DMS53 treated with DMSO at 0.1 percent for 48 hours (cell line): ENCODE data around the gene ACSS3.
"Not testable (repeated sequence)": the region's sequence is repeated elsewhere in the genome, so short reads cannot be mapped to it uniquely, and the experiment has no call there.

Source experiments
- DNase-seq: peaks from one replicate; lab custom pipeline; 2025; ENCODE audit not compliant: unreplicated experiment; lab: John Stamatoyannopoulos, UW

ACSS3 gene

DNA sequence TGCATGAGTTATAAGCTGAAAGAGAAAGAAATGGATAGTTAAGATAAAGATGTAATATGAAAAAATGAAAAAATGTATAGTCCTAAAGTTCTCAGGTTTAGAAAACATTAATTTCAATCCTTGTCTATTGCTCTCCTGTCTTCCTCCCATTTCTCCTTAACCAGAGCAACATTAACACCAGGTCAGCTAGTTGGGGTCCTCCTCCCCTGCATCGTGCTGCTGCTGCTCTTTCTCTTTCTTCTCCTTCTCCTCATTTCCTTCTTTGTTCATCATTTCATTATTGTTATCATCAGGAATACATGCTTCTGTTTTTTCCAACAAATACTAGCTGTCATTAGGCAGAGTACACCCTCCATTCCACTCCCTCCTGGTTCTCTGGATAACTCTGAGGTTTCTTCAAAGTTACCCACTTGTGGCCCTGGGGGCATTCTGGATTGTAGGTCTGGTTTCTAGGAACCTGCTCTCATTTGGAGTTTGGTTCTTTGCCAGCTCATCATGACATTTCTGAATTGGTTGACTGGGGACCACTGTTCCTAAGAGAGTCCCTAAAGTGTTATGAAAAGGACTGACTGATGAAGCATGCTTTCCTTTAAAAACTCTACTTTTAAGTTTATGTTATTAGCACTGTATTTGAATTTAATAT, 17.0 kb downstream of the ACSS3 start:
- DNase-seq = no peak

DNA sequence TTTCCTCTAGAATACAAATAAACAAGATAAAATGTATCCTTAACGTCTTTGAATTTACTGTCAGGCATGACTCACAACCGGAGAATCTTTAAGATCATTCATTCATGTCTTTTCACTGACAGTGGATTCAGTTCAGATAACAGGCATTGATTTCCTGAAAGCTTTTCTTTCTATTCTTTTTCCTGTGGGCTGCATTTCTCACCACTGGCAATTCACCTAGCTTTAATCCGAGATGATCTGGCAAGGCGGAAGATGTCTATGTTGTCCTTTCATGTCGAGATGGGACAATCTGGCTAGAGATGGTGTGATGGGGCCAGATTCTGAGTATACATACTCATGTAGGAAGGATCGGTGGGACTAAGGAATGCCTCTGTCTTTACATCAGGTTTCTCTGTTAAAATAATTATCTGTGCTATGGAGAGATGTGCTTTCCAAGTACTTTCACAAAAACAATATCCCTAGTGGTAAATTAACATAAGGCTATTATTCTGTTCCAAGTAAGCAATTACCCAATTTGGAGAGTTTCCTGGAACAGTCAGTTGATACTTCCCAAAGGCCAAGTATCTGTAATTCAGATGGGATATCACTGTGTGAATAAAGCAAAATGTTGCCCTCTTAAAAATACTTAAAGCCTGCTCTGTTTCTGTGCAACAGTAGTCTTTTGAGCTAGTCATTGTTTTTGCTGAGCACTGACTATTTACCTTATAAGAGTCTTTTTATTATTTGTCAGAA, 17.8 kb downstream of the ACSS3 start:
- DNase-seq = no peak

DNA sequence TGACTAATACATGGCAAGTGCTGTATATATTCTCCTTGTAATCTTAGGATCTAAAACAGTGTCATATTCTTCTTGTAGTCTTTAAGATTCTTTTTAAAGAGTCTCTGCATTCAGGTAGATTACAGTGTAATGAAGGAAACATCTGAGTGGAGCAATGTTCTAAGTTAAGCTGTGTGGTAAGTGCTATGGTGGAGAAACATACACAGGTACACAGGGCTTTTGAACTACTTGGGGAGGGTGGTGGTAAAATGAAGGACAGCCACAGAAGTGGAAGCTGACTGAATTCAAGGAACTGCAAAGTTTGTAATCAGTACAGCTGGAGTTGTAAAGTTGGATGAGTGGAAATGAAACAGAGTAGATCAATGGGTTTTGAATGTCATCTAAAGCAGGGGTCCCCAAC, 27.8 kb downstream of the ACSS3 start:
- DNase-seq = no peak

DNA sequence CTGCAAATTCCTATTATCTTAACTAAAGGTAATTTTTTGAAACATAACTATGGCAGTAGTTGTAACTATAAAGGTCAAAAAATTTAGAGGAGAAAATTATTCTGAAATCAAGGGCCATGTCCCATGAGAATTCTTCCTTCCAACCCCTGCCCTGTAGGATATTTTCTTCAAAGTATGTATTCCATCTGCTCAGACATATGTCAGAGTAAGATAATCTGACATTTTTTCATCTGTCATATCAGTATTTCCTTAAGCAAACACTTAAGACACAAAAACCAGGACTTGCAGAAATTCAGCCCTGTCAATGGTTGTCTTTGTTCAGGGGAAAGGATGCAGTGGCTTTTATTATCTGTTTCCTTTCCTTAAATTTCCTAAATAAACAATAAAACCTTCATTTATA, 36.3 kb downstream of the ACSS3 start:
- no peak for DNase-seq

DNA sequence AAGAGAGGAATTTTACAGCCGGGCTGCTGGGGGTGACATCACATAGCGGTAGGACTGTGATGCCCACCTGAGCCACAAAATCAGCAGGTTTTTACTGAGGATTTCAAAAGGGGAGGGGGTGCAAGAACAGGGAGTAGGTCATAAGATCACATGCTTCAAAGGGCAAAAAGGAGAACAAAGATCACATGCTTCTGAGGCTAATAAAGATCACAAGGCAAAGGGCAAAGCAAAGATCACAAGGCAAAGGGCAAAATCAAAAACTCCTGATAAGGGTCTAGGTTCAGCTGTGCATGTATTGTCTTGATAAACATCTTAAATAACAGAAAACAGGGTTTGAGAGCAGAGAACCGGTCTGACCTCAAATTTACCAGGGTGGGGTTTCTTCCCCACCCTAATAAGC, 41.2 kb downstream of the ACSS3 start:
- not testable (repeated sequence) for DNase-seq

DNA sequence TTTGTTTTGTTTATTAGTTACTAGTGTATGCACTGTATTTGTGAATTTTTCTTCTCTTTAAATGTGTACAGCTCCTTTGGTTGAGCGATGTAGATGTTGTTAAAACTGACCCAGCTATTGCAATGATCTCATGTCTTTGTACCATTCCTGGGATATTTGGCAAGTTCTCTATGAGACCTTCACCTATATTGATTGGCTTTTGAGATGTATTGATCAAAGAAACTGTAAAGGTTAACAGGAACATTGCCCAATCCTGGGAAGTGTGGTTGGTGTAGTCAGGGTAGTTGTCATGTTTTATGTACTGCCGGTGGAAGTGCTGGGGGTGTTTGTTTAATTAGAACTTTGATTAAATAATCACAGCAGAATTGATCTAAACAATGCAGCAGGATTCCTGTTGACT, 43.1 kb downstream of the ACSS3 start:
- no peak for DNase-seq

DNA sequence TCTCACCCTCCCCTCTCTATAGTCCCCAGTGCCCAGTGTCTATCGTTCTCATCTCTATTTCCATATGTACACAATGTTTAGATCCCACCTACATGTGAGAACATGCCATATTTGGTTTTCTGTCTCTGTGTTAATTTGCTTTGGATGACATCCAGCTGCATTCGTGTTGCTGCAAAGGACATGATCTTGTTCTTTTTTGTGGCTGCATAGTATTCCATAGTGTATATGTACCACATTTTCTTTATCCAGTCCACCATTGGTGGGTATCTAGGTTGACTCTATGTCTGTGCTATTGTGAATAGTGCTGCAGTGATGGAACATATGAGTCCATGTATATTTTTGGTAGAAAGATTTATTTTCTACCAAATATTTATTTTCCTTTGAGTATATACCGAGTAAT, 45.7 kb downstream of the ACSS3 start:
- no peak for DNase-seq

DNA sequence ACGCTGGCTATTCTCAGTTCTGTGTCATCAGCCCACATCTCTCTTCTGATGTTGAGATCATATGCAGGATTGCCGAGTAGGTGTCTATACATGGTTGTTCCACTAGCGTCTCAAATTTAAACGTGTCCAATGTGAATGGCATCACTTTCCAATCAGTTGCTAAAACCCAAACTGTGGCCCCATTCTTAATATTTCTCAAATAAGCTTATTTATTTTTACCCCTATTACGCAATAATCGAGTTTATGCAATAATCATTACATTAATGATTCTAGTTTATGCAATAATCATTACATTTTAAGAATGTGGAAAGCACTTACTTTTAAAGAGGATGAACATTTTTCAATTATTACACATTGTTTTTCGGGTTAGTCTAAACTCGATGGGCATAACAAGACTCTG, 47.8 kb downstream of the ACSS3 start:
- no peak for DNase-seq

DNA sequence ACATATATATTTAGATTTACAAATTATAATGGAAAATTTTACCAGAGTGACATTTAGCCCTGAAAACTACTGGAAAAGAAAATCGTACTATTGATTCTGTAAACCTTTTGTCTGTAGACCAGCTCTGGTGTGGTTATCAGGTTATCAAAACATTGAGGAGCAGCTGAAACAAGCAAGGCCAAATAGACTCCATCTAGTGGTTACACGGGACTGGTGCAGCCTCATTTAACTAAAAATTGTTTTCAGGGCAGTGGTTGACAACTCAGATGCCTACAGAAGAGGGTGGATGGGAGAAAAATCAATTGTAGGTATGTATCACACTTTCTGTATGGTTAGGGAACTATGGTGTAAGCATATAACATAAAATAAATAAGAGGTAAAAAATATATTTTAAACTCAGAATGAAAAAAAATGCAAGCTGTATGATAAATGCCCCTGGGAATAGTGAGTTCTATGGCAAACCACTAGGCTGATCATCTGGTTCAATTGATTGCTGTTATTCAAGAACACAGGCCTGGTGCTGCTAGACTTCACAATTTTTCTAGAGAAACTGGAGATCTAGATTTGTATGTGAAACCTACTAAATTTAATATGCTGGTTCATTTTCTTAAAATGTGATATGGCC, 51.2 kb downstream of the ACSS3 start:
- peak; percentile 92 for DNase-seq

DNA sequence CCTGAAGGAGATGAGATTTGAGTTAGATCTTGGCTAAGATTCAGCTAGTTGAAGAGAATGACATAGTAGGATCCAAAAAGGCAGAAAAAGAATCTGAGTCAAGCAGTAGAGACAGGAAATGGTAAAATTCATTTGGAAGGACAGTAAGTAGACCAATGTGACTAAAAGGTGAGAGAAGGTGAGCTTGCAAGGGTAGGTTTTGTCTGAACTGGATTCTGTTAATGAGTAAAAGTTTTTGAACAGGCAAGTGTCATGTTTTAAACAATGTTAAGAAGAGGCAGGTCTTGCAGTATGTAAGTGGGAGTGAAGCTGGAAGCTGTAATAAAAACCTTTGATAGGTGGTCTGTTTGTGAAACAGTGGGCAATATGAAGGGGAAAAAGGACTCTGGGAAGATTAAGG, 58.6 kb downstream of the ACSS3 start:
- no peak for DNase-seq

DNA sequence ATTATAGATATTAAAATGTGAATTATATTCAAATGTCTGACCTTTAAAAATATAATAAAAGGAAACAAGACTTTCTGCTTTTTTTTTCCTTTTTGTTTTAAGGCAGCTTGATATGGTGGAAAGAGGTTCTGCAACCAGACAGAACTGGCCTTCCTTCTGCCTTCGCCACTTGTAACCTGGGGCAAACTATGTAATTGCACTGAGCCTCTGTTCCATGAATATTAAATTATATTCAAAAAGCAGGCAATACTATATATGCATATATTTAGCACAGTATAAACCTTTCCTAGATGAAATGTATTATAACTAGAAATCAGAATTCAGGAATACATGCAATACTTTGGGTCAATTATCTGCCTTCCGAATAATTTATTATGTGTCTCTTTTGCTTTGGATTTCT, 59.9 kb downstream of the ACSS3 start:
- no peak for DNase-seq

DNA sequence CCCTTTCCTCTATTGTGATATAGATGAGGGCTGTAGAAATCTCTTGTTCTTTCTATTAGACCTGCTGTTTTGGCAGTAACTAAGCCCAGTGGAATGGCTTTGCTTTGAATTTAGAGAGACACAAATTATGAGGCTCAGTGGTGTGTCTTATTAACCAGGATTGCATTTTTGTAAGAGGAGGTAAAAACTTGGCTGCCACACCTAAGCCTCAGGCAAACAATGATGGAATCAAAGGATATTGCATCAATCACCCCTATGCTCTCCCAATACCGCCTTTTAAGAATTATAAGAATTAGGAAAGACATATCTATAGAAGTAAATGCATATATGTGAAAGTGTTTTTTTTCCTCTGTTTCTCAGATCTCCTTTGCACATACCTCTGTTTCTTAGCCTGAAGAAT, 63.3 kb downstream of the ACSS3 start:
- no peak for DNase-seq

DNA sequence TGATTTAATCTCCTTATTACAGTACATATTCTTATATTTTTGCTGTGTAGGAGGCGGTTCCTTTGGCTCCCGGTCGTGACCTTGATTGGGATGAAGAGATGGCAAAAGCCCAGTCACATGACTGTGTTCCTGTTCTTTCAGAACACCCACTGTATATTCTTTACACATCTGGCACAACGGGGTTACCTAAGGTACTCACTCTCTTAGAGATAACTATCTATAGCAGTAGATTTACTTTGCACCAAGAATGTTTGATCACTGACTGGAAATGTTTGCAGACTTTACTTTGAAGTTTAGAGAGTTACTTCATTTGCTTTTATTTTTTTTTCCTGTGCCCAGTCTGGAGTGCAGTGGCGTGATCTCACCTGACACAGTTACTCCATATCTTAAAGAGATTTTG, 65.2 kb downstream of the ACSS3 start:
- DNase-seq = peak; percentile 96

DNA sequence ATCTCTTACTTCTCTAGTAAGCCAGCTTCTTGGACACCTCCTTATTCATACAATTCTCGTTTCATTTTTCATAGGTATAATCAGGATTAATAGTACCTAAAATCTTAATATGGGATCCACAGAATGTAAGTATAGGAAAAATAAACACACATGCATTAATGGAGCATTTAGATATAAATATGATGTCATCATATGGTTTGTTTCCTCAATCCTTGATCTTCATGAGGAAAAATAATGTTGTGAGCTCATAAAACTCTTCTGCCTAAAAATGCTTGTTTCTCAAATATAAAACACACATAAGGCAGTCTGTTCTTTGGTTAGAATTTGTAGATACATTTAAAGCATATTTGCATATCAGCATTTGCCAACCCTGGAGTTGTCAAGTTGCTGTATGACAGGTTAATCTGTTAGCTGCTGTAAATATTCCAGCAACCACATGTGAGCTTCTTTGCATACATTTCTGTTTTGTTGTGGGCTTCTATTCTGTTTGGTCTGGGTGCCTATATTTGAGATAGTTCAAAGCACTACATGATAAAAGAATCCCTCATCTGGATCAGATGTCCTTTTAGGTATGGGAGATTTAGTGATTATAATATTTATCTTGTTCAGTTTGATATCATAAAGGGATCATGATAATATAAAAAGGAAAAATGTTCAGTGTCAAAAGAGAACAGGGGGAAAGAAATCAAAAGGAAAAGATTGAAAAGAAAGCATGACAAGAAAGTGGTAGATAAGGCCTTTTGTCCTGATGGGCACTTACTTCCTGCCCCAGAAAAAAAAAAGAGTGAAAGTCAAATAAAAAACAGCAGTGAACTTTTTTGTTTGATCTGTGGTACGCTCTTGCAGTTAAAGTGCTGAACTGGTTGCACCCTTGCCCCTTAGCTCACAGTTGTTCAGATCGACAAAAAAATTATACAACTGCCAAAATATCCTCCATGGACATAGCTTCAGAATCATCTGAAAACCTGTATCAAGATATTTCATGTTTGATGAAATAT, 68.6 kb downstream of the ACSS3 start:
- DNase-seq = peak; percentile 59

DNA sequence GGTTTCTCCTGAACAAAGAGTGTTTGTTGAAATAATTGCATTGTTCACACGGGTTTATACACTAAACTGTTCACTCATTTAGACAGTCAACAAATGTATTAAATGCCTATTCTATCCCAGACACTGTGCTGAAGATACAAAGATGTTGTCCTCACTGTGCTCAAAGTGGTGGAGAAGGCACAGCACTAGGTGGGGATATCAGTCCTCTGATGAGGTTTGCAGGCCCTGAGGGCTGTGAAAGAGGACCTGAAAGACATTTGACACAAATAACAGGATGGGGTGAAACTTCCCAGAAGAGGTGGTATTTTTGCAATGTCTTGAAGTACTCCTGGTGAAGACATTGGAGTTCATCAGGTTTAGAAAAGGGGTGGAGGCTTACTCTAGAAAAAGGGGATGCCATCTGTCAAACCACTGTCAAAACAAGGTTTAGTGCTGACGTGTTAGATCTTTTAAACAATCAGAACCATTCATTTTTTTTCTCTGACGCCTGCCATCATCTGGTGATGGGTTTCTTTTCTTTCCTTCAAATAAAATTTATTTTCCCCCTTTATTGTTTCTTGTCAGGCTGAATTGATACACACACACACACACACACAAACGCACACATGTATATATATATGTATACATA, 69.5 kb downstream of the ACSS3 start:
- DNase-seq = peak; percentile 57

DNA sequence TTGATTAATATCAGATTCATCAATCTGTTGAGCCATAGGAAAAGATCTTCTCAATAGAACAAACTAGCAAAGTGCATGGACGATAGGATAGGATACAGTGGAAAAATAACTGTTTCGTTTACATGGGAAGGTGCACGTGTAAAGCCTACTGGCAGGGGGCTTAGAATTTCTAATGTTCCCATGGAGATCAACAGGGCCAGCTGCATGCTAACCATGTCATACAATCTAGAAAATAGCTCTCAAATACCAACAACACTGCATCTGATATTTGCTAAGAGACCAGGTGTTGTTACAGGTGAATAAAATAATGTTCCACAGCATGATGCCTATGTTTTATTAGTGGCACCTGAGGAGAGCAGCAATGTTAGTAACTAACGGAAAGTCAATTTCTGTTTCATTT, 72.5 kb downstream of the ACSS3 start:
- DNase-seq = peak; percentile 52

DNA sequence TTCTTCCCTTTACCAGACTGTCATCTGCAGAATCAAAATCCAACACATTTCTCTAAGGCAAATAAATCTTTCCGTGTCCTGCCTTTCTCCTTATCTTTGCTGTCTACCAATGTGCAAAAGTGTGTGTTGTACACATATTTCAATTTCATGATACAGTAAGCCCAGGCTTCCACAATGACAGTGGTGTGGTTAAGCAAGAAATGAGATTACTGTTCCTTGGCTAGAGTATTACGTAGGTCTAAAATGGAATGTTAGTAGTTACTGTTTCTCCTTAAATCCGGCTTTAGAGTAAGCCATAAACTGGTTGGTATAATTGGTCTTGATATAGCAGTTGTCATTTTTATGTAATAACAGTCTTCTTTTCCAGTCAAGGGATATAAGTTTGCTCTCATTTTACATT, 82.0 kb downstream of the ACSS3 start:
- no peak for DNase-seq

DNA sequence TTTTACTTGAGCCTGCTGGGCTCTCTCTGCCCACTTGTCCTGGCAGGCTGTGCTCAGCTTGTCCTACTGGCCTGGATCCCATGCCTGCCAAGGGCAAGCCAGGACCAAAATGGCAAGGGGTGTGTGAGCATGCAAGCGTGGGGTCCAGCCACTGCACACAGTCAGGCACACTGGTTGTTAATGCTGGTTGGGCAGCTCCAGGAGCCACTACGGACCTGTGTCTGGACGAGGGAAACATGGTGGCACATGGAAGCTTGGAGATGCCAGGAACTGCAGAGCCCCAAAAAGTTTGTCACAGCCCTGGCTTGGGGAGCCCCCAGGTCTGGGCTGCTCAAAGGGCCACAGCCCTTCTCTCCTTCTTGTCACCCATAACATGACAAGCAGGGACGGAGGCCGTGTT, 83.8 kb downstream of the ACSS3 start:
- DNase-seq = no peak

DNA sequence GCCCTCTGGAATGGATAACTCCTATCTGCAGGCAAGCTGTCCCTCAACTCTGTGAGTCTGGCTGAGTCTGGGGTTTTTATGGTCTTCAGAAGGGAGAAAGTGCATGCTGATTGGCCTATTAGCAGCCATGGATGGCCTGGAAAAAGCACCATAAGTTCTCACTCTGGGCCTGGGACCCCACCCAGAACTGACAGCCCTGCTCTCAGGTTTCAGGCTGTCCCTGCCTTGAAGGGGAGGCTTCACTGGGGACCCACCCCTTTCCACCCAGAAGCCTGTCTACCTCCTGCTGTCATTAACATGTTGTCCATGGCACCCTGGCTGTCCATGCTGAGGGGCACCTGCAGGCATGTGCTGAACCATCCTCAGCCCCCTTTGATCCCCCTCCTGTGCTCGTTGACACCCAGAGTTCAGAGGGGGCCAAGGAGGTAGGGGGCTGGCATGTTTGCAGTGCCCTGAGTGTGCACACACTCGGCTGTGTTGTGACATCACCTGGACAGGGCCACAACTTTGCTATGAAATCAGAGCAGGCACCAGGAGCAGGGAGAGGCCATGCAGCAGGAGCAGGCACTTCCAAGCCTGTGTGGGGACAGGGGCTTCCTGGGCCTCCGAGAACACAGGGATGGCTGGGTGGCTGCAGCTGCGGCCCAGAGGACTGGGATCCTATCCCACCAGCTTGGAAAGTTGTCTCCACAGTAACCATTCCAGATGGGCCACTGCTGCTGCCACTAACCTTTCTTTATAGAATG, 84.7 kb downstream of the ACSS3 start:
- no peak for DNase-seq

DNA sequence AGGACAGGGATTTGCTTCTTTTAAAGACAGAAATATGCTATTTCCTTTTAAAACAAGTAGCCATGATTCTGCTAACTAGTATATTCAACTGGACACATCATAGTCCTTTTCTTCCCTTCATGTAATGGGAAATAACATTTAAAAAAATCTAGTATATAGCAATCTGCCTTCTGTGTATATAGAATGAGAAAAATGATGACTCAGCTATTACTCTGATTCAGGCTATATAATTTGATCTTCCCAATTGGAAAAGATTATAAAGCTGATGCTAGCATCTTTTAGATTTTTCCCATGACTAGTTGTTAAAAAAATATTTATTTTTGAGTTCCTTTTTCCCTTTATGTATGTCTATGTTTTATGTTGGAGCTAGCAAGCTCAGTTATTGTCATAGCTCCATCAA, 86.9 kb downstream of the ACSS3 start:
- DNase-seq = no peak
